GM10248 (cell line): ENCODE results near the gene ADGRE1.

Experiments used
- CTCF ChIA-PET: fragments of 300-600 bp; sonication (Branson Sonifier 250); formaldehyde crosslinking; extraction: SDS; loops from one replicate; lab custom pipeline; 2021; ENCODE audit warnings: antibody characterized with exemption; lab: Yijun Ruan, JAX
- POLR2A ChIA-PET: fragments of 350-650 bp; sonication (Branson Sonifier 250); formaldehyde crosslinking; extraction: SDS; loops from one replicate; lab custom pipeline; 2020; ENCODE audit warnings: antibody characterized with exemption; lab: Yijun Ruan, JAX
- DNase-seq: peaks from one replicate; pipeline ENCODE4 v3.0.0; 2012; ENCODE audit errors: extremely low spot score
- CTCF ChIP-seq: IDR thresholded peaks from 2 replicates; pipeline ENCODE4 v1.5.1; 2012; ENCODE audit warnings: mild to moderate bottlenecking, low read depth; ENCODE audit errors: extremely low read depth, missing control alignments, control extremely low read depth

Gene ADGRE1

GRCh38 chr19:6887316-6887715 lies at the start of gene ADGRE1:
Gene ADGRE1 (plus strand): TSS chr19:6887579. CDS start chr19:6887609, 30 bp downstream.
- CTCF ChIA-PET, result interaction anchor here (1.0 kb wide), 1 partner anchor 11 kb away, joined by 3 read pairs; no protein-coding TSS in a partner anchor
- POLR2A ChIA-PET, result no interaction called here
- no peak for TF ChIP-seq CTCF
- no peak for DNase-seq

- TF ChIP-seq CTCF, result no peak
- ChIA-PET POLR2A (no interaction called here), CTCF (no interaction called here)
- DNase-seq, result no peak
Measured at GRCh38 chr19:6838062-6838655, 49.2 kb upstream of the ADGRE1 start.

- TF ChIP-seq CTCF, result no peak
- POLR2A ChIA-PET, result interaction anchor here (0.6 kb wide), 1 partner anchor 261 kb away, joined by 3 read pairs; no protein-coding TSS in a partner anchor
Measured at GRCh38 chr19:6842871-6843607, 44.3 kb upstream of the ADGRE1 start.

GRCh38 chr19:6847828-6848200 lies 39.6 kb upstream of the ADGRE1 start:
- no peak for TF ChIP-seq CTCF
- ChIA-PET POLR2A (no interaction called here), CTCF (no interaction called here)
- no peak for DNase-seq

More at GRCh38 chr19:6842871-6843607, 44.3 kb upstream of the ADGRE1 start:
- no peak for DNase-seq
- CTCF ChIA-PET, result interaction anchor here (0.8 to 1.0 kb wide), 2 partner anchors 21 to 1046 kb away, joined by 3 read pairs; no protein-coding TSS in a partner anchor

GRCh38 chr19:6848986-6849385 lies 38.4 kb upstream of the ADGRE1 start:
- CTCF ChIA-PET, result interaction anchor here (1.7 kb wide), 1 partner anchor 12 kb away, joined by 6 read pairs; no protein-coding TSS in a partner anchor
- no peak for TF ChIP-seq CTCF

GRCh38 chr19:6849876-6850275 lies 37.5 kb upstream of the ADGRE1 start:
- no peak for TF ChIP-seq CTCF
- ChIA-PET CTCF (interaction anchor here (0.8 to 1.7 kb wide), 2 partner anchors 11 to 14 kb away, joined by 3 to 6 read pairs; no protein-coding TSS in a partner anchor), POLR2A (interaction anchor here (0.6 to 0.7 kb wide), 3 partner anchors 66 to 570 kb away, joined by 4 to 8 read pairs (median 6); no protein-coding TSS in a partner anchor)
- DNase-seq, result no peak

More at GRCh38 chr19:6848986-6849385, 38.4 kb upstream of the ADGRE1 start:
- no peak for DNase-seq
- POLR2A ChIA-PET, result interaction anchor here (0.7 kb wide), 1 partner anchor 65 kb away, joined by 6 read pairs; no protein-coding TSS in a partner anchor
